OCI-LY3 (cell line): Measurements from ENCODE around the gene CLCN2.

ENCODE experiments used
- H2AFZ ChIP-seq: fragments of 200-600, 300-600 bp; shearing (Covaris generic); 2 replicates; pipeline ENCODE4 v1.6.0; 2014; ENCODE audit warnings: antibody characterized with exemption, low read depth, low read length
- H3K27ac ChIP-seq: fragments of 200-600, 300-600 bp; sonication (generic); 2 replicates; pipeline ENCODE4 v1.5.1; 2014; ENCODE audit warnings: mild to moderate bottlenecking, low read length, moderate library complexity, mixed read lengths
- H3K27me3 ChIP-seq: fragments of 200-600, 300-600 bp; sonication (generic); 2 replicates; pipeline ENCODE4 v1.6.1; 2014; ENCODE audit warnings: low read depth, low read length, mixed read lengths
- H3K36me3 ChIP-seq: fragments of 200-600, 300-600 bp; sonication (generic); replicated peaks from 2 replicates; pipeline ENCODE3; 2014; ENCODE audit warnings: low read depth, low read length, mixed read lengths
- H3K4me1 ChIP-seq: fragments of 300-600, 200-600 bp; sonication (generic); 2 replicates; pipeline ENCODE4 v1.6.1; 2014; ENCODE audit warnings: low read length, mixed read lengths
- H3K4me2 ChIP-seq: fragments of 200-600, 300-600 bp; sonication (generic); 2 replicates; pipeline ENCODE4 v1.6.1; 2014; ENCODE audit warnings: low read length, mixed read lengths
- H3K4me3 ChIP-seq: fragments of 300-600, 200-600 bp; sonication (generic); 2 replicates; pipeline ENCODE4 v1.5.1; 2014; ENCODE audit warnings: antibody characterized with exemption, mild to moderate bottlenecking, low read length, moderate library complexity
- H3K79me2 ChIP-seq: fragments of 300-600, 200-600 bp; shearing (Covaris generic); 2 replicates; pipeline ENCODE4 v1.6.1; 2014; ENCODE audit warnings: mild to moderate bottlenecking, low read length, mixed read lengths
- H3K9ac ChIP-seq: fragments of 300-600, 200-600 bp; shearing (Covaris generic); 2 replicates; pipeline ENCODE4 v1.6.0; 2014; ENCODE audit warnings: mild to moderate bottlenecking, low read length, moderate library complexity
- H3K9me3 ChIP-seq: fragments of 200-600, 300-600 bp; shearing (Covaris generic); 2 replicates; pipeline ENCODE4 v1.6.1; 2014; ENCODE audit warnings: low read length, mixed read lengths; ENCODE audit not compliant: insufficient read depth
- H4K20me1 ChIP-seq: fragments of 200-600, 300-600 bp; sonication (generic); 2 replicates; pipeline ENCODE4 v1.6.1; 2016; ENCODE audit warnings: low read length, mixed read lengths; ENCODE audit not compliant: insufficient read depth
- EZH2phosphoT487 ChIP-seq: fragments of 200-600 bp; shearing (Covaris generic); IDR thresholded peaks from 2 replicates; pipeline ENCODE4 v1.6.1; 2018; ENCODE audit warnings: antibody characterized with exemption, mixed run types, low read depth
- TF ChIP-seq, protein P1 (sequence below): fragments of 200-600, 300-600 bp; sonication (generic); IDR thresholded peaks from 2 replicates; pipeline ENCODE4 v1.5.1; 2014; ENCODE audit warnings: antibody characterized with exemption, low read length, low read depth

Gene CLCN2

DNA sequence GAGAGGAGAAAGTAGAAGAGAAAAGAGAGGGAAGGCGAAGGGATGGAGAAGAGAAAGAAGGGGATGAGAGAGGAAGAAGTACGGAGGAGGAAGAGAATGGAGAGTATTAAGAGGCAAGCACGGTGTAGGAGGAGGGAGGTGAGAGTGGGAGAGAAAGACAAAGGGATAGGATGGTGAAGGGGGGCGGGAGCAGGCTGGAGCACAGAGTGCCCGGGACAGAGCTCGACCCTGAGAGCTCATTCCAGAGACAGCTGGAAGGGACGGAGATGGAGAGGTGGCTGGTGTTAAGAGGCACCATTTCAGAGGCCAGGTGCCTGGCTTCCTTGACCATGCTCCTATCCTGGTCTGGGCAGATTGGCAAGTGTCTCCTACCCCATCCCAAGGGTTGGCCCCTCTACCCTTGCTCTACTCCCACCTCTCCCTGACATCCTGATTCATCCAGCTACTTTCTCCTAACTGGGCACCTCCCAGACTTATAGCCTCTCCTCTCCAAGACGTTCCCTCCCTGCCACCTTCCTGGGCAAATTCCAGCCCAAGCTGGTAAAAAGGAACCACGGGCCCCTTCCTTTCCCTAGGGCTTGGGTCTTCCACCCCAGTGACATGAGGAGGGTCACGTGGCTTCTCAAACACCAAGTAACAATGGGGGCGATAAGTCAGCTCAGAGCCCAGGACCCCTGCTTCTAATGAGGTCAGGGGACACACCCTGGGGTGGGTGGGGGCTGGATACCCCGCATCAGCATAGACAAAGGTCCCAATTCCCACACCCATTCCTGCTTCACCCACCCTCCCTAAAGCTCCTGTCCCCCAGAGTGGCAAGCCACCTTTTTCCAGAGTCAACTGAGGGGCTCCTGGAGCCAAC lies 1.1 kb downstream of the CLCN2 start:
- Histone ChIP-seq H3K9me3 (no peaks in the 10 kb centered on the region), H4K20me1 (0 out of 2 replicates have a peak, but pooled peaks cover 4% of the 10 kb centered on the region), H3K4me1 (peaks cover 16% of the 10 kb centered on the region), H3K4me3 (peak overlapping the region; percentile 86), H3K27ac (no peak overlapping the region), H2AFZ (no peak overlapping the region), H3K9ac (peak overlapping the region; percentile 89), H3K36me3 (peaks cover 10% of the 10 kb centered on the region), H3K27me3 (no peaks in the 10 kb centered on the region), H3K4me2 (peak overlapping the region; percentile 94), H3K79me2 (peaks cover 45% of the 10 kb centered on the region)
- TF ChIP-seq, protein P1, sequence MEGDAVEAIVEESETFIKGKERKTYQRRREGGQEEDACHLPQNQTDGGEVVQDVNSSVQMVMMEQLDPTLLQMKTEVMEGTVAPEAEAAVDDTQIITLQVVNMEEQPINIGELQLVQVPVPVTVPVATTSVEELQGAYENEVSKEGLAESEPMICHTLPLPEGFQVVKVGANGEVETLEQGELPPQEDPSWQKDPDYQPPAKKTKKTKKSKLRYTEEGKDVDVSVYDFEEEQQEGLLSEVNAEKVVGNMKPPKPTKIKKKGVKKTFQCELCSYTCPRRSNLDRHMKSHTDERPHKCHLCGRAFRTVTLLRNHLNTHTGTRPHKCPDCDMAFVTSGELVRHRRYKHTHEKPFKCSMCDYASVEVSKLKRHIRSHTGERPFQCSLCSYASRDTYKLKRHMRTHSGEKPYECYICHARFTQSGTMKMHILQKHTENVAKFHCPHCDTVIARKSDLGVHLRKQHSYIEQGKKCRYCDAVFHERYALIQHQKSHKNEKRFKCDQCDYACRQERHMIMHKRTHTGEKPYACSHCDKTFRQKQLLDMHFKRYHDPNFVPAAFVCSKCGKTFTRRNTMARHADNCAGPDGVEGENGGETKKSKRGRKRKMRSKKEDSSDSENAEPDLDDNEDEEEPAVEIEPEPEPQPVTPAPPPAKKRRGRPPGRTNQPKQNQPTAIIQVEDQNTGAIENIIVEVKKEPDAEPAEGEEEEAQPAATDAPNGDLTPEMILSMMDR = no peak
- TF ChIP-seq EZH2phosphoT487 = no peak

DNA sequence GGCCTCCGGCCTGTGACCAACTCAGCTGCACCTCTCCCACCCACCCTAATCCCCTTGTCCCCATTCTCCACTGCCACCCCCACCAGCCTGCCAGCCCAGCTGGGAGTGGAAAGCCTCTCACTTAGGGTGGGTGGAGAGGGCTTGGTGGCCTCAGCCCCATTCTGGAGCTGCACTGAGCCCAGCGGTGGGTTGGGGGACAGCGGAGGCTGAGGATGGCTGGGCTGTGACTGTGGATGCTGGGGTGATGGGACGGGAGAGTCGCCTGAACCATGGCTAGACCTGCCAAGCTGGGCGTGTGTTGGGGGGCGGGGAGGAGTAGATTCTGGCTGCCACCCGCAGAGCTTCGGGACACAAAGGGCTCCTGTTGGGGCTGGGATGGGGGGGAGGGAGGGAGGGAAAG lies 1.8 kb downstream of the CLCN2 start:
- H4K20me1 ChIP-seq = 0 out of 2 replicates have a peak, but pooled peaks cover 2% of the 10 kb centered on the region
- H3K36me3 ChIP-seq = peaks cover 3% of the 10 kb centered on the region
- no peak overlapping the region for H2AFZ ChIP-seq
- peaks cover 38% of the 10 kb centered on the region for H3K79me2 ChIP-seq
- H3K27me3 ChIP-seq = no peaks in the 10 kb centered on the region
- no peak overlapping the region for H3K9ac ChIP-seq
- no peak overlapping the region for H3K4me3 ChIP-seq
- H3K4me2 ChIP-seq = no peak overlapping the region
- peaks cover 15% of the 10 kb centered on the region for H3K4me1 ChIP-seq
- no peak overlapping the region for H3K27ac ChIP-seq
- H3K9me3 ChIP-seq = no peaks in the 10 kb centered on the region
- TF ChIP-seq, protein P1 = no peak
- TF ChIP-seq EZH2phosphoT487 = no peak

DNA sequence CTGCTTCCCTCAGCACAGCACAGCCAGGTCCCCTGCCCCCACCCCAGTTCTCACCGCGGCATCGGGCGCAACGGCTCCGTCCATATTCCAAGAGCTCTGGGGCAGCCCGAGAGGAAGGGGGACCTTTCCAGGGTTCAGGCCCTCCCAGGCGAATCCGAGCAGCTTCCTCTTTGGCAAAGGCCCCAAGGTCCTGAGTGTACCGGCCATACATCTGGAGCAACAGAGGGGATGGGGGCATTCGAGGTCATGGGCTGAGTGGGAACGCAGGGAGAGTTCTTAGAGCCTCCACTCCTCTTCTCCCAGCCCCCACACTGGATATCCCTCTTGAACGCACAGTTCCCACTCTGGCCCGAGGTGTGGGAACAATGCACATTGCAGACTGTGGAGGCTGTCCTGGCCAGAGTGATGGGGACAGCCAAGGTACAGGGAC lies 2.5 kb downstream of the CLCN2 start:
- Histone ChIP-seq H3K79me2 (peaks cover 31% of the 10 kb centered on the region), H3K4me1 (peaks cover 8% of the 10 kb centered on the region), H2AFZ (no peak overlapping the region), H3K4me2 (no peak overlapping the region), H3K27ac (no peak overlapping the region), H3K36me3 (no peaks in the 10 kb centered on the region), H3K27me3 (no peaks in the 10 kb centered on the region), H4K20me1 (no peaks in the 10 kb centered on the region), H3K9me3 (no peaks in the 10 kb centered on the region), H3K9ac (no peak overlapping the region), H3K4me3 (no peak overlapping the region)
- no peak for TF ChIP-seq EZH2phosphoT487
- TF ChIP-seq, protein P1 = no peak

DNA sequence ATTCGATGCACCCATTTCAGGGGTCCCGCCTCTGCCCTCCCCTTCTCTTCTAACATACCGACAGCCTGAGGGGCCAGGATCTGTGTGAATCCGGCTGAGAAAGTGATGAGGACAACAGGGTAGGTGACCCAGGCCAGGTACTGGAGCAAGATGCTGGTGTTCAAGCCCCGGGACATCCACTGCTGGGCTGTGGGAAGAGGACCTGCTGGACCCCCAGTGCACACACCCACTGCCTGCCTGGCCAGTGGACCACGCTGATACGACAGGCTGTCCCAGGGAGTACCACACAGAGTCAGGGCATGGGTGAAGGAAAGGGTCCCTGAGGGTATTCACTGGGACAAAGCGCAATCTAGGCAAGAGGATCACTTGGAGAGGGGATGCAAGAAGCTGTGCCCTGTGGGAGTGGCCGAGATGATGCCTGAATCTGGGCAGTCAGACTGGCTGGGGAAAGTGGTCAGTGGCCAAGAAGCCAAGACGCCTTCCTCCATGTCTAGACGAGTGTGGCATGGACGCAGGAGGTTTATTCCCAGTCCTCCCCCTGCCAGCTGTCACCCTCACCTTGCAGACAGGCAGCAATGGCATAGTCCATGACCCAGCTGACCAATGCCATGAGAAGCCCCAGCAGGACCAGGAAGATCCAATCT lies 3.2 kb downstream of the CLCN2 start:
- Histone ChIP-seq H3K4me2 (no peak overlapping the region), H3K4me1 (peaks cover 7% of the 10 kb centered on the region), H3K36me3 (no peaks in the 10 kb centered on the region), H2AFZ (no peak overlapping the region), H4K20me1 (no peaks in the 10 kb centered on the region), H3K27me3 (no peaks in the 10 kb centered on the region), H3K27ac (no peak overlapping the region), H3K9me3 (no peaks in the 10 kb centered on the region), H3K9ac (no peak overlapping the region), H3K4me3 (no peak overlapping the region), H3K79me2 (peaks cover 24% of the 10 kb centered on the region)
- TF ChIP-seq EZH2phosphoT487 = no peak
- TF ChIP-seq, protein P1 = no peak
